ENCODE results near the gene IGSF3.

IGSF3 gene

GRCh38 chr1:116686175-116686574, 18.6 kb upstream of the IGSF3 start:
- no peak for DNase-seq

GRCh38 chr1:116684575-116684974, 17.0 kb upstream of the IGSF3 start:
- DNase-seq: no peak

GRCh38 chr1:116682641-116683221, 15.2 kb upstream of the IGSF3 start:
- DNase-seq: no peak

- no peak for DNase-seq
Observed at GRCh38 chr1:116681343-116681899, 13.9 kb upstream of the IGSF3 start.

GRCh38 chr1:116680752-116681151, 13.2 kb upstream of the IGSF3 start:
- no peak for DNase-seq

- no peak for DNase-seq
Observed at GRCh38 chr1:116679828-116680628, 12.5 kb upstream of the IGSF3 start.

GRCh38 chr1:116679091-116679827, 11.7 kb upstream of the IGSF3 start:
- no peak for DNase-seq

- no peak for DNase-seq
Observed at GRCh38 chr1:116678732-116679090, 11.2 kb upstream of the IGSF3 start.

- no peak for DNase-seq
Observed at GRCh38 chr1:116677474-116678062, 10.0 kb upstream of the IGSF3 start.

- DNase-seq: no peak
Observed at GRCh38 chr1:116676291-116676690, 8.8 kb upstream of the IGSF3 start.

GRCh38 chr1:116674751-116675150, 7.2 kb upstream of the IGSF3 start:
- no peak for DNase-seq

GRCh38 chr1:116674011-116674531, 6.5 kb upstream of the IGSF3 start:
- no peak for DNase-seq

GRCh38 chr1:116671912-116672311, 4.4 kb upstream of the IGSF3 start:
- DNase-seq: no peak

- no peak for DNase-seq
Observed at GRCh38 chr1:116671072-116671760, 3.7 kb upstream of the IGSF3 start.

GRCh38 chr1:116668277-116668676, 744 bp upstream of the IGSF3 start:
- no peak for DNase-seq

GRCh38 chr1:116667078-116667574, 407 bp downstream of the IGSF3 start:
- no peak for DNase-seq

GRCh38 chr1:116666187-116667077, 1.1 kb downstream of the IGSF3 start:
- no peak for DNase-seq

GRCh38 chr1:116664978-116665371, 2.6 kb downstream of the IGSF3 start:
- no peak for DNase-seq

- no peak for DNase-seq
Observed at GRCh38 chr1:116664366-116664977, 3.1 kb downstream of the IGSF3 start.

GRCh38 chr1:116663821-116664220, 3.7 kb downstream of the IGSF3 start:
- DNase-seq: no peak

GRCh38 chr1:116661633-116662032, 5.9 kb downstream of the IGSF3 start:
- DNase-seq: no peak

Measured in NCI-H774 (cell line).